Activated naive CD8-positive, alpha-beta T cell (primary cell): Measurements from ENCODE around the gene COG1.
A peak's percentile ranks its signal among the peaks of the same experiment; 100 is the strongest.

Source experiments
- H3K27ac Mint-ChIP-seq: one replicate; pipeline ENCODE4 v1.8.0; 2021; ENCODE audit warnings: mixed read lengths
- H3K27me3 Mint-ChIP-seq: one replicate; pipeline ENCODE4 v1.8.0; 2021; ENCODE audit warnings: mixed read lengths
- H3K36me3 Mint-ChIP-seq: one replicate; pipeline ENCODE4 v1.8.0; 2021; ENCODE audit warnings: mixed read lengths
- H3K4me1 Mint-ChIP-seq: one replicate; pipeline ENCODE4 v1.8.0; 2021; ENCODE audit warnings: low read depth, mixed read lengths
- H3K4me3 Mint-ChIP-seq: one replicate; pipeline ENCODE4 v1.8.0; 2021; ENCODE audit warnings: mild to moderate bottlenecking, mixed read lengths
- H3K9me3 Mint-ChIP-seq: one replicate; pipeline ENCODE4 v1.8.0; 2021; ENCODE audit warnings: low read depth, mixed read lengths

The COG1 gene

GRCh38 chr17:73160980-73161630 lies 31.8 kb upstream of the COG1 start:
- Mint-ChIP-seq H3K9me3 (no peaks in the 10 kb centered on the region), H3K27me3 (peaks cover 27% of the 10 kb centered on the region), H3K4me3 (no peak overlapping the region), H3K36me3 (no peaks in the 10 kb centered on the region), H3K27ac (no peak overlapping the region), H3K4me1 (peaks cover 10% of the 10 kb centered on the region)

- peaks cover 37% of the 10 kb centered on the region for H3K27me3 Mint-ChIP-seq
- peaks cover 21% of the 10 kb centered on the region for H3K4me1 Mint-ChIP-seq
- no peaks in the 10 kb centered on the region for H3K9me3 Mint-ChIP-seq
- no peak overlapping the region for H3K27ac Mint-ChIP-seq
- no peaks in the 10 kb centered on the region for H3K36me3 Mint-ChIP-seq
- H3K4me3 Mint-ChIP-seq: no peak overlapping the region
These were observed 29.8 kb upstream of the COG1 start for GRCh38 chr17:73163043-73163442.

DNA sequence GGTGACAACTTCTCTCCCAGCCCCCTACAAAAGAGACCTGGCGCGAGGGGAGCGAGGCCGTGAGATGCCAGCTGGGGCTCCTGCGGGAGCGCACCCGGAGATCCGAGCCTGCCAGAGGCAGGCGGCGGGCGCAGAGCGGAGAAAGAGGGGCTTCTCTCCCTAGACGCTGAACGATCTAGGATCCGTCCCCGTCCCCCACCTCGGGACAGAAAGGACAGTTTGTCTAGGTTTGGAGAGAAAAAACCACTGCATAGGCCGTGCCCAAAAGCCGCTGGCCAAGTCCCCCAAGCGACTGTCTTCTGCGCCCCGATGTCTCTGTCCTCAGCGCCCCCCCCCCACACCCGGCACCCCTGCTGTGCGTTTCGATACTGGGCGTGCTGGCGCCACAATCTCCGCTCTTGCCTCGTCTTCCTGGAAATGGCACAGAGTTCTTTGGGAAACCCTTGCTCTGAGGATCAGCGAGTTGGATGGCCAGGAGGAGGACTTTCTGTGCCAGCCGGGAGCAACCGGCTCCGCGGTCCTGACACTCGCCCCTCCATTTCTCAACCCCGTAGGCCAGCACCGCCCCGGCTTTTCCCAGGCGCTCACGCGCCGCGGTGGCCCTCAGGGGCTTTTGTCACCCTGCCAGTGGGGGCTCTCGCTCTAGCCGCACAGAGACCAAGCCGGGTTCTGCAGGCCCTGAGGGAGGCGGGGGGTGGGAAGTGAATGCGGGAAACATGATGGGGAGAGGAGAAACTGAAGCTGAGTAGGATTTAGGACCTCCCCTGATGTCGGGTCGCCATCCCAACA lies 27.0 kb upstream of the COG1 start:
- Mint-ChIP-seq H3K27me3 (peaks cover 44% of the 10 kb centered on the region), H3K27ac (no peak overlapping the region), H3K4me1 (peaks cover 21% of the 10 kb centered on the region), H3K36me3 (peaks cover 3% of the 10 kb centered on the region), H3K4me3 (peak overlapping the region; percentile 72), H3K9me3 (no peaks in the 10 kb centered on the region)

GRCh38 chr17:73166731-73167581 lies 25.9 kb upstream of the COG1 start:
- peaks cover 40% of the 10 kb centered on the region for H3K27me3 Mint-ChIP-seq
- H3K27ac Mint-ChIP-seq: peak overlapping the region; percentile 9
- peak overlapping the region; percentile 64 for H3K4me3 Mint-ChIP-seq
- peaks cover 28% of the 10 kb centered on the region for H3K4me1 Mint-ChIP-seq
- H3K36me3 Mint-ChIP-seq: peaks cover 3% of the 10 kb centered on the region
- no peaks in the 10 kb centered on the region for H3K9me3 Mint-ChIP-seq

DNA sequence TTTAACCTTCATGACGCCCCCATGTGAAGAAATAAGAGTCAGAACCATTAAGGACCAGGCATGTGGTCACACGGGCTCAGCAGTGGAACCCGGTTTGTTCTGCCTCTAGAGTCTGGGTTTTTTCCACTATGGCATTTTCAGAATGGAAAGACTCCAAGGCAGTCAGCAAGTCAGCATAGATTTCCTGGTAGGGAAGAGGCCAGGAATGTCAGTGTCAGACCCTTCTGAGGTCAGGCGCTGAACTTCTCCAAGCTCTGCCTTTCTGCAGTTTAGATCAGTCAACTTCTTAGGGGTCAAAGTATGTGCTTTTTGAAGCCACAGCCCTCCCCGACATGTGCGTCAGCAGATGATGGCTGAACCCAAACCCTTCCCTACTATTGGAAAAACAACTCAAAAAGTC lies 24.2 kb upstream of the COG1 start:
- Mint-ChIP-seq H3K27ac (no peak overlapping the region), H3K4me3 (no peak overlapping the region), H3K27me3 (peaks cover 29% of the 10 kb centered on the region), H3K4me1 (peaks cover 33% of the 10 kb centered on the region), H3K9me3 (no peaks in the 10 kb centered on the region), H3K36me3 (peaks cover 3% of the 10 kb centered on the region)

GRCh38 chr17:73170324-73170723 lies 22.5 kb upstream of the COG1 start:
- H3K36me3 Mint-ChIP-seq: peaks cover 3% of the 10 kb centered on the region
- H3K27ac Mint-ChIP-seq: no peak overlapping the region
- no peak overlapping the region for H3K4me3 Mint-ChIP-seq
- H3K9me3 Mint-ChIP-seq: no peaks in the 10 kb centered on the region
- peaks cover 28% of the 10 kb centered on the region for H3K4me1 Mint-ChIP-seq
- peaks cover 20% of the 10 kb centered on the region for H3K27me3 Mint-ChIP-seq

GRCh38 chr17:73172252-73172651 lies 20.6 kb upstream of the COG1 start:
- Mint-ChIP-seq H3K9me3 (no peaks in the 10 kb centered on the region), H3K36me3 (peaks cover 3% of the 10 kb centered on the region), H3K27ac (no peak overlapping the region), H3K4me1 (peaks cover 14% of the 10 kb centered on the region), H3K27me3 (peaks cover 15% of the 10 kb centered on the region), H3K4me3 (no peak overlapping the region)

GRCh38 chr17:73174126-73174525 lies 18.7 kb upstream of the COG1 start:
- H3K9me3 Mint-ChIP-seq: no peaks in the 10 kb centered on the region
- H3K4me1 Mint-ChIP-seq: peaks cover 13% of the 10 kb centered on the region
- no peak overlapping the region for H3K27ac Mint-ChIP-seq
- H3K36me3 Mint-ChIP-seq: peaks cover 3% of the 10 kb centered on the region
- H3K4me3 Mint-ChIP-seq: no peak overlapping the region
- peaks cover 5% of the 10 kb centered on the region for H3K27me3 Mint-ChIP-seq

DNA sequence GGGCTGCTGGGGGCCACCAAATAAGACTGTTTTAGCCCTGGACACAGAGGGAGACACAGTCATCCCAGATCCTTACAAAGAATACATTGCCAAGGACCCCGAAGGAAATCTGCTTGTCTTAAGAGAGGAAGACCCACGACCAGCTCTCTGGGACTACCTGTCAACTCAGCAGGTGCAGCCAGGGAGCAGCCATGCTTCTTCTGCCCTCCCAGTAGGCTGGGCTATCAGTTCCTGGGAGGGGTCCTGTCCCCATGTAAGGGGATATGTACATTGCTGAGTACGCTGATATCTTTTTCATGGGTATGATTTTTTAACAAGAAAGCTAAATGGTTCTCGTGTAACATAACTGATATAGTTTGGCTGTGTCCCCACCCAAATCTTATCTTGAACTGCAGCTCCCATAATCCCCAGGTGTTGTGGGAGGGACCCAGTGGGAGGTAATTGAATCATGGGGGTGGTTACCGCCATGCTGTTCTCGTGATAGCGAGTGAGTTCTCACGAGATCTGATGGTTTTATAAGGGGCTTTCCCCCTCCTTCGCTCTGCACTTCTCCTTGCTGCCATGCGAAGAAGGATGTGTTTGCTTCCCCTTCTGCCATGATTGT lies 16.8 kb upstream of the COG1 start:
- no peak overlapping the region for H3K27ac Mint-ChIP-seq
- H3K27me3 Mint-ChIP-seq: no peaks in the 10 kb centered on the region
- no peak overlapping the region for H3K4me3 Mint-ChIP-seq
- no peaks in the 10 kb centered on the region for H3K36me3 Mint-ChIP-seq
- H3K9me3 Mint-ChIP-seq: no peaks in the 10 kb centered on the region
- peaks cover 11% of the 10 kb centered on the region for H3K4me1 Mint-ChIP-seq

DNA sequence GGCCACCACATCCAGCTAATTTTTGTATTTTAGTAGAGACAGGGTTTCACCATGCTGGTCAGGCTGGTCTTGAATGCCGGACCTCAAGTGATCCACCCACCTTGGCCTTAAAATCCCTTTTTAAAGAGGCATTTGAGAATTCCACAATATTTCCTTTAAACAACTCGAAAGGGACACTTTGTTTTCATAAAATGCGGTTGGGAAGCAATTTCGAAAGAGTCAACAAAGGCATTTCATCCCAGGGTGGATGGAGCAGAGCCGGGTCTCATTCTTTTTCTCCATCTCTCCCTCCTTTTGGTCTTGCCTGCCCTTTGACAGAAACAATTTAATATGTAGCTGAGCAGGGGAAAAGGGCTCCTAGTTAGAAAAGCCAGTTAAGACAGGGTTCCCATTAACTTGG lies 13.5 kb upstream of the COG1 start:
- Mint-ChIP-seq H3K9me3 (no peaks in the 10 kb centered on the region), H3K27me3 (no peaks in the 10 kb centered on the region), H3K4me1 (no peaks in the 10 kb centered on the region)

DNA sequence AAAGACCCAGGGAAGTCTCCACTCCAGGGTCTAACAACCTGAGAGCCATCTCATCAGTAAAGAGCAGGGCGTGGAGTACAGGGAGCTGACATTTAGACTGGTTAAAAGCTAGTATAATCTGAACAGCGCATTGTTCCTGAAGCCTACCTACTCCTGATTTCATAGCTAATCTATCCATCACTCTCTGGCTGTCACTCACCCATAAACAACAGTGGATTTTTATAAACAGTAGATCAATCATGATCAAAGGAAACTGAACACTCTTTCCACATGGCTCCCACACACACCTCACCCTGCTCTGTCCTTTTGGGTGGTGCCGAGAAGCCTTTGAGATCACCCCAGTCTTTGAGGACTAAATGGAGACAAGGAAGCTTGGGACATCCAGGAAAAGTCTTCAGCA lies 13.0 kb upstream of the COG1 start:
- Mint-ChIP-seq H3K9me3 (no peaks in the 10 kb centered on the region), H3K27ac (no peak overlapping the region), H3K4me1 (no peaks in the 10 kb centered on the region), H3K4me3 (no peak overlapping the region), H3K27me3 (no peaks in the 10 kb centered on the region), H3K36me3 (no peaks in the 10 kb centered on the region)

More for the DNA sequence above, 13.5 kb upstream of the COG1 start:
- Mint-ChIP-seq H3K36me3 (no peaks in the 10 kb centered on the region), H3K4me3 (no peak overlapping the region), H3K27ac (no peak overlapping the region)

GRCh38 chr17:73182616-73183310 lies 10.1 kb upstream of the COG1 start:
- H3K4me3 Mint-ChIP-seq: no peak overlapping the region
- H3K9me3 Mint-ChIP-seq: no peaks in the 10 kb centered on the region
- H3K27me3 Mint-ChIP-seq: no peaks in the 10 kb centered on the region
- no peaks in the 10 kb centered on the region for H3K4me1 Mint-ChIP-seq
- H3K36me3 Mint-ChIP-seq: no peaks in the 10 kb centered on the region
- H3K27ac Mint-ChIP-seq: no peak overlapping the region

DNA sequence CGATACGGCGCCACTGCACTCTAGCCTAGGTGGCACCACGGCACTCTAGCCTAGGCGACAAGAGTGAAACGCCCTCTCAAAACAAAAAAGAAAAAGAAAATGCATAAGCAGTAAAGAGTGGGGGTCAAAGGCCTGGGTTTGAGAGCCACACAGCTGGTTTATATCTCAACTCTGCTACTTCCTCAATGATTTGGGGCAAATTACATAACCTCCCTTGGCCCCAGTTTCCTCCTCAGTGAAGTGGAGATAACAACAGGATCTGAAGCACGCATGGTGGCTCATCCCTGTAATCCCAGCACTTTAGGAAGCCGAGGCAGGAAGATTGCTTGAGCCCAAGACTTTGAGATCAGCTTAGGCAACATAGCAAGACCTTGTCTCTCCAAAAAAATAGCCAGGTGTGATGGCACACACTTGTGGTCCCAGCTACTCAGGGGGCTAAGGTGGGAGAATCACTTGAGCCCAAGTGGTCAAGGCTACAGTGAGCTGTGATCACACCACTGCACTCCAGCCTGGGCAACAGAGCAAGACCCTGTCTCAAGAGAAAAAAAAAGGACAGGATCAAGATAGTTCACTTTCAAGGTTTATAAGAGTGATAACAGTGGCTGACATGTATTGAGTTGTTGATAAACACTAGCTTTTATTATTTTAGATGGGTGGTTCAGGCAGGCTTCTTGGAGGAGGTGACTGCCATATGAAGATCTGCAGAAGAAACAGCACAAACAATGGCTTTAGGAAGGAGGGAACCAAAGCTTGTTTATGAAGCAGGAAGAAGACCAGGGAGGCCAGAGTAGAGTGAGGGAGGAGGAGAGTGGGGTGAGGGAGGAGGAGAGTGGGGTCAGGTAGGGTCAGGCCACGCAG lies 8.5 kb upstream of the COG1 start:
- H3K36me3 Mint-ChIP-seq: no peaks in the 10 kb centered on the region
- H3K4me3 Mint-ChIP-seq: no peak overlapping the region
- H3K9me3 Mint-ChIP-seq: no peaks in the 10 kb centered on the region
- H3K4me1 Mint-ChIP-seq: no peaks in the 10 kb centered on the region
- H3K27me3 Mint-ChIP-seq: no peaks in the 10 kb centered on the region
- no peak overlapping the region for H3K27ac Mint-ChIP-seq
